Skeletal muscle tissue (tissue), 4 donors: ENCODE measurements around the gene PDLIM7. TPM values are rescaled to one million over a fixed set of nuclear protein-coding genes. Genes with fewer than 3 reads are reported as not detected.

Source experiments
- H3K27ac ChIP-seq: one replicate; pipeline ENCODE4 v1.7.0; 2013; ENCODE audit warnings: mild to moderate bottlenecking, low read depth, low read length, inconsistent platforms
- H3K27me3 ChIP-seq, 3 donors: one replicate each; pipeline ENCODE4 v1.7.0; 2013; ENCODE audit warnings: low read length in 3 of 3; ENCODE audit not compliant: control insufficient read depth in 3 of 3, insufficient read depth in 3 of 3
- H3K36me3 ChIP-seq, 3 donors: one replicate each; pipeline ENCODE4 v1.7.0; 2013; ENCODE audit warnings: low read length in 3 of 3; ENCODE audit not compliant: control insufficient read depth in 3 of 3, insufficient read depth in 3 of 3
- H3K4me1 ChIP-seq, 3 donors: one replicate each; pipeline ENCODE4 v1.7.0; 2013; ENCODE audit warnings: low read length in 3 of 3, mild to moderate bottlenecking in 3 of 3; ENCODE audit not compliant: control insufficient read depth in 3 of 3, insufficient read depth in 3 of 3
- H3K4me3 ChIP-seq, 3 donors: one replicate each; pipeline ENCODE4 v1.7.0; 2013; ENCODE audit warnings: low read length in 3 of 3
- H3K9ac ChIP-seq, 3 donors: one replicate each; pipeline ENCODE4 v1.7.0; 2013; ENCODE audit warnings: low read length in 3 of 3, mild to moderate bottlenecking in 3 of 3, moderate library complexity in 2 of 3, low read depth in 1 of 3
- H3K9me3 ChIP-seq, 3 donors: one replicate each; pipeline ENCODE4 v1.7.0; 2013; ENCODE audit warnings: low read length in 3 of 3; ENCODE audit not compliant: control insufficient read depth in 3 of 3
- total RNA-seq: library from RNA; depleted of rRNA; stranded (reverse); fragments of >200 nt; gene quantifications from one replicate; pipeline ENCODE4 v1.2.3, GENCODE V29; 2014
- donor health status: Osteomylitis.

Gene PDLIM7
- total RNA-seq, 1 donor from 2014 or later, result 44.9 TPM

DNA sequence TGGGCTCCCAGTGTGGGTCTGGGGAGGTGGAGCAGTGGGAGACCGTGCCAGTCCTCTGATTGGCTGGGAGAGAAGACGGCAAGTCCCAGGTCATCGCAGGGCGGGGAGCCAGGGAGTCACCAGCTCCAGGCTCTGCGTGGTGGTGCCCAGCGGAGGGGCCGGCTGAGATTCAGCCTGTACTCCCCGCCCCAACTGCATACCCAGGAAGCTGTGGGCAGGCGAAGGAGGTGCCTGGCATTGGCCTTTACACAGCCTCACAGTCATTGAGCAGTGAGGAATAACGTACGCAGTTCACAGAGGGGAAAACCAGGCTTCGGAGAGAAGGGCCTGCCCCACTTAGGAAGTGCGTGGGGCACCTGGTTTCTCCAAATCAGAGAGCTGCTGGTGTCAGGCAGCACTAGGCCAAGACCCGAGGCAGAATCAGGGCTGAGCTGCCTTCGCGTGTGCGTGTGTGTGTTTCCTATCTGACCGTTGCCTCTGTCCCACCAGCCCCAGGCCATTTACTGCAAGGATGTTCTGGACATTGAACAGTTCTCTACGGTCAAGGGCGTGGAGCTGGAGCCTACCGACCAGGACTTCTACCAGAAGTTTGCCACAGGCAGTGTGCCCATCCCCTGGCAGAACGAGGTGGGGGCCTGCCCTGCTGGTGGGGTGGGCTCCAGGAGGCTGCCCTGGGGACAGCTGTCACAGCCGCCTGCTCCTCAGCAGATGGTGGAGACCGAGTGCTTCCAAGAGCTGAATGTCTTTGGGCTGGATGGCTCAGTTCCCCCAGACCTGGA, 57.0 kb downstream of the PDLIM7 start:
- no peak overlapping the region for H3K27ac ChIP-seq
- no peak overlapping the region for H3K9ac ChIP-seq
- no peaks in the 10 kb centered on the region for H3K4me1 ChIP-seq
- no peaks in the 10 kb centered on the region for H3K9me3 ChIP-seq
- H3K27me3 ChIP-seq, result no peaks in the 10 kb centered on the region
- peaks cover 14 to 38% (median 25%) of the 10 kb centered on the region in 3 donors for H3K36me3 ChIP-seq
- no peak overlapping the region for H3K4me3 ChIP-seq

DNA sequence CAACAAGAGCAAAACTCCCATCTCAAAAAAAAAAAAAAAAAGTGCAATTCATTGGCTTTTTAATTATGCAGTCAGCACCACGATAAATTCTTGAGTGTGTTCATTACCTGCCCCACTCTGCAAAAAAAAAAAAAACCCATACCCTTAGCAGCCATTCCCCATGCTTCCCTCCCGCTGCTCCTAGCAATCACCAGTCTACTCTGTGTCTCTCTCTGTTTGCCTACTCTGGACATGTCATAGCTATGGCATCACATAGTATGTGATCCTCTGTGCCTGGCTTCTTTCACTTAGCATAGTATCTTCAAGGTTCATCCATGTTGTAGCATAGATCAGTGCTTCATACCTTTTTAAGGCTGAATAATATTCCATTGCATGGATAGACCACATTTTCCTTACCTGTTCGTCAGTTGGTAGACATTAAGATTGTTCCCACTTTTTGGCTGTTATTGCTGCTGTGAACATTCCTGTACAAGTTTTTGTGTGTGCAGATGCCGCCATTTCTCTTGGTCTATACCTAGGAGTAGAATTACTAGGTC, 57.8 kb downstream of the PDLIM7 start:
- no peaks in the 10 kb centered on the region for H3K27me3 ChIP-seq
- peaks cover 21 to 46% (median 33%) of the 10 kb centered on the region in 3 donors for H3K36me3 ChIP-seq
- H3K4me1 ChIP-seq, result no peaks in the 10 kb centered on the region
- no peak overlapping the region for H3K27ac ChIP-seq
- no peak overlapping the region for H3K4me3 ChIP-seq
- H3K9me3 ChIP-seq, result no peaks in the 10 kb centered on the region
- H3K9ac ChIP-seq, result no peak overlapping the region

DNA sequence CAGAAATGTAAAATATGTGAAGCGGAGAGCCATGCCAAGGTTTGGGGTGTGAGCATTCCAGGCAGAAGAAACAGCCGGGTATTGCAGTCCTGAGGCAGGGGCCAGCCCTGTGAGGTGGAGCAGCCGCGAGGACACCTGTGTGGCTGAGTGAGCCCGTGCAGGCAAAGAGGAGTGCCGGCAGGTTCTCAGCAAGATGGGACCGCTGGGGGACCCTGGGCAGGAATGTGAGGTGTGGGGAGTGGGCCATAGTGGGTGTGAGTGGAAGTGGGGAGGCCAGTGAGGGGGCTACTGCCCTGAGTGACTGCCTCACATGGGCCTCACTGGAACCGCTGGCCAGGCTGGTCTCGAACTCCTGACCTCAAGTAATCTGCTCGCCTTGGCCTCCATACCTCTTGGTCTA, 58.9 kb downstream of the PDLIM7 start:
- H3K27me3 ChIP-seq, result no peaks in the 10 kb centered on the region
- no peaks in the 10 kb centered on the region for H3K9me3 ChIP-seq
- H3K4me1 ChIP-seq, result no peaks in the 10 kb centered on the region
- no peak overlapping the region for H3K27ac ChIP-seq
- H3K4me3 ChIP-seq, result no peak overlapping the region
- H3K36me3 ChIP-seq, result peaks cover 31 to 56% (median 40%) of the 10 kb centered on the region in 3 donors
- H3K9ac ChIP-seq, result no peak overlapping the region

DNA sequence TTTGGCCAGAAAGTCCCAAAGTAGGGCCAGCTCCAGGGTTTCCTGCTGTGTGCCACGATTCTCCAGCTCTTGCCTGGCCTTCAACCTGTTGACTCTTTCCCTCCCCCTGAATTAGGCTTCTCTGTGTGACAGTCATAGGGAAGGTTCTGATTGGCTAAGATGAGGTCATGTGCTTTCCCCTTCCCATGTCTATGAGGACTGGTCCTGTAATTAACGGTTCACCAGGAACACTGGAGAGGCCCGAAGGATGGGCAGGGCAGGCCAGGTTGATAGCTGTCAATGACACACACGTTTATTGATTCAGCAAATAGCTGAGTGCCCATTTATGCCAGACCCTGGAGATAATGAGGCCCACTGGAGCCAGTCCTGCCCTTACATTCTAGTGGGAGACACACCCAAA, 59.8 kb downstream of the PDLIM7 start:
- Histone ChIP-seq H3K9me3 (no peaks in the 10 kb centered on the region), H3K4me3 (no peak overlapping the region), H3K4me1 (peaks cover 0 to 4% (median 2%) of the 10 kb centered on the region in 3 donors), H3K36me3 (peaks cover 39 to 65% (median 49%) of the 10 kb centered on the region in 3 donors), H3K9ac (no peak overlapping the region), H3K27me3 (no peaks in the 10 kb centered on the region), H3K27ac (no peak overlapping the region)

DNA sequence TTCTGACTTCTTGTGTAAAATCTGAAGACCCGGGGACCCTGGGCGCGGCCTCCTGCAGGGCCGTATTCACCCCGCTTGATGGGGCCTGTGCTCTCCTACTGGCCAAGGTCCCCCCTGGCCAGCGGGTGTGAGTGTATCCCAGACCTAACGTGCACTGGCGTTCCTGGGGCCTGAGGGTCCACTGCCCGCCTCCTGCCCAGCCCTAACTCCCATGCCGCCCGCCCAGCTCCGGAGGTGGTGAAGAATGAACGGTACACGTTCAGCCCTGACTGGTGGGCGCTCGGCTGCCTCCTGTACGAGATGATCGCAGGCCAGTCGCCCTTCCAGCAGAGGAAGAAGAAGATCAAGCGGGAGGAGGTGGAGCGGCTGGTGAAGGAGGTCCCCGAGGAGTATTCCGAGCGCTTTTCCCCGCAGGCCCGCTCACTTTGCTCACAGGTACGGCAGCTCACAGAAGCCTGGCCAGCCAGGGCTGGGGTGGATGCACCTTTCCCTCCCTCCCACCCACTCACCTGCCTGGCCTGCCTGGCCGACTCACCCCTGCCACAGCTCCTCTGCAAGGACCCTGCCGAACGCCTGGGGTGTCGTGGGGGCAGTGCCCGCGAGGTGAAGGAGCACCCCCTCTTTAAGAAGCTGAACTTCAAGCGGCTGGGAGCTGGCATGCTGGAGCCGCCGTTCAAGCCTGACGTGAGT, 61.4 kb downstream of the PDLIM7 start:
- peaks cover 44 to 70% (median 49%) of the 10 kb centered on the region in 3 donors for H3K36me3 ChIP-seq
- H3K27me3 ChIP-seq, result no peaks in the 10 kb centered on the region
- no peak overlapping the region for H3K9ac ChIP-seq
- H3K4me1 ChIP-seq, result peaks cover 13 to 20% (median 18%) of the 10 kb centered on the region in 3 donors
- H3K9me3 ChIP-seq, result no peaks in the 10 kb centered on the region
- no peak overlapping the region for H3K4me3 ChIP-seq
- no peak overlapping the region for H3K27ac ChIP-seq

DNA sequence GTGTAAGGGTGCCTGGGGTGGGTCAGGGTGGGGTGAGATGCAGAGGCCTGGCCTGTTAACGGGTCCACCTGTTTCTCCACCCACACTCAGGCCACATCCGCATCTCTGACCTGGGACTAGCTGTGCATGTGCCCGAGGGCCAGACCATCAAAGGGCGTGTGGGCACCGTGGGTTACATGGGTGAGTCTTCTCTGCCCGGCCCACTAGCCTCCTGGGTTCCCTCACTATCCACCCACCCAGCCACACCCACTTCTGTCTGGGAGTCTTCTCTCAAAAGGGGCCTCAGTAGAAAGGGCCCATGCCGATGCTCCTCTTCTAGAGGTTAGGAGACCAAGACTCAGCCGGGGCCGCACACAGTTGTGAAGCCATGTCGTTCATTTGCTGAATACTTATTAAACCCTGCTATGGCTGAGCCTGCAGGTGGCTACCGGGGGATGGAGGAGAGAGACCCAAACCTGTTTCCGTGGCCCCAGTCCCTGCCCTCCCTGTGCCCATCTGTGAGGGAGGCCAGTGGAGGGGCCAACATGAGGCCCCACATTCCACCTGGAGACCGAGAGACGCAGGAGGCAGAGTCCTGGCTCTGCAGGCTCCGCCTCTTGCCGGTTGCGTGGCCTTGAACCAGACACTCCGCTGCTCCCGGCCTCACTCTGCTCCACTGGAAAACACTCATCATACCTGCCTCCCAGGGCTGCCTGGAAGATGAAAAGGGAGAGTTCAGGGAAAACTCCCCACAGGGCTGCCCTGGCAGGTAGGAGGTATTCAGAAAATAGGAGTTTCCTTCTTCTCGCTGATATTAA, 62.3 kb downstream of the PDLIM7 start:
- Histone ChIP-seq H3K4me3 (no peak overlapping the region), H3K27me3 (no peaks in the 10 kb centered on the region), H3K27ac (no peak overlapping the region), H3K9me3 (no peaks in the 10 kb centered on the region), H3K9ac (no peak overlapping the region), H3K4me1 (peaks cover 13 to 28% (median 20%) of the 10 kb centered on the region in 3 donors), H3K36me3 (peaks cover 40 to 67% (median 44%) of the 10 kb centered on the region in 3 donors)

DNA sequence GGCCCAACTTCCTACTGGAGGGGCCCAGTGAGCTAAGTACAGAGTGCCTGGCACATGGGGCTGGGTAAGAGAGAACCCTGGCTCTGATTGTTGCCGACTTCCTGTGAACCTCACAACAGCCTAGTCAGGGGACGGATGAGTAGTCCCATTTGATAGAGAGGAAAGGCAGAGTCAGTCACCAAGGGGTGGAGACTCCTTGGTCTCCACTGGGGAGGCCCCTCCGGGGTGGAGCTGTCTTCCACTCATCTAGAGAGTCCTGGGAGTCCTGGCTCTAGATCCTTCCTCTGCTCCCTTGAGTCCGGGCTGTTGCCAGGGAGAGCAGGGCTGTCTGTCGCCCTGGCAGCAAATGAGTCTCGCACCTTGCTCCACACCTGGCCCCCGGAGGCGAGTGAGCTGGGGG, 63.0 kb downstream of the PDLIM7 start:
- no peak overlapping the region for H3K9ac ChIP-seq
- H3K36me3 ChIP-seq, result peaks cover 39 to 64% (median 40%) of the 10 kb centered on the region in 3 donors
- H3K9me3 ChIP-seq, result no peaks in the 10 kb centered on the region

DNA sequence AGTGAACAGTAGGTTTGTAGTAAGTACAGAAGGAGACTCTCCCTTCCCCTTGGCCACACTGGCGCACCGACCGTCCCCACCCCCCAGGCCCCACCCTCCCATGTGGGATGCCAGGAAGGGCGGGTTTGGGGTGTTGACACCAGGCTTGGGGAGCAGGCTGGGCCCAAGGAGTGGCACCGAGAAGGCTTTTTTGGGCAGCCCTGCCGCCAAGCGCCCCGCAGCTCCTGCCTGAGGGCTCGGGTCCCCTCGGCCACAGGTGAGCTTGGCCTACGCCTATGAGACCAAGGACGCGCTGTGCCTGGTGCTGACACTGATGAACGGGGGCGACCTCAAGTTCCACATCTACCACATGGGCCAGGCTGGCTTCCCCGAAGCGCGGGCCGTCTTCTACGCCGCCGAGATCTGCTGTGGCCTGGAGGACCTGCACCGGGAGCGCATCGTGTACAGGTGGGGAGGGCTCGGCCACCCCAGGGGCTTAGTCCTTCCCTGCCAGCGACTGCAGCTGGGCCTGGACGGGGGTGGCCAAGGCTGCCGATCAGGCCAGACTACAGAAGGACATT, 63.7 kb downstream of the PDLIM7 start:
- peaks cover 39 to 62% (median 40%) of the 10 kb centered on the region in 3 donors for H3K36me3 ChIP-seq
- no peaks in the 10 kb centered on the region for H3K9me3 ChIP-seq
- no peak overlapping the region for H3K27ac ChIP-seq
- peaks cover 13 to 40% (median 20%) of the 10 kb centered on the region in 3 donors for H3K4me1 ChIP-seq
- H3K4me3 ChIP-seq, result no peak overlapping the region
- no peak overlapping the region for H3K9ac ChIP-seq
- no peaks in the 10 kb centered on the region for H3K27me3 ChIP-seq

More for the DNA sequence above, 63.0 kb downstream of the PDLIM7 start:
- peaks cover 13 to 33% (median 20%) of the 10 kb centered on the region in 3 donors for H3K4me1 ChIP-seq
- no peak overlapping the region for H3K27ac ChIP-seq
- H3K4me3 ChIP-seq, result no peak overlapping the region
- no peaks in the 10 kb centered on the region for H3K27me3 ChIP-seq
